OCI-LY3 (cell line): ENCODE measurements around the gene NCF4.

Experiments
- H2AFZ ChIP-seq: fragments of 200-600, 300-600 bp; shearing (Covaris generic); 2 replicates; pipeline ENCODE4 v1.6.0; 2014; ENCODE audit warnings: antibody characterized with exemption, low read depth, low read length
- H3K27ac ChIP-seq: fragments of 200-600, 300-600 bp; sonication (generic); 2 replicates; pipeline ENCODE4 v1.5.1; 2014; ENCODE audit warnings: mild to moderate bottlenecking, low read length, moderate library complexity, mixed read lengths
- H3K27me3 ChIP-seq: fragments of 200-600, 300-600 bp; sonication (generic); 2 replicates; pipeline ENCODE4 v1.6.1; 2014; ENCODE audit warnings: low read depth, low read length, mixed read lengths
- H3K36me3 ChIP-seq: fragments of 200-600, 300-600 bp; sonication (generic); replicated peaks from 2 replicates; pipeline ENCODE3; 2014; ENCODE audit warnings: low read depth, low read length, mixed read lengths
- H3K4me1 ChIP-seq: fragments of 300-600, 200-600 bp; sonication (generic); 2 replicates; pipeline ENCODE4 v1.6.1; 2014; ENCODE audit warnings: low read length, mixed read lengths
- H3K4me2 ChIP-seq: fragments of 200-600, 300-600 bp; sonication (generic); 2 replicates; pipeline ENCODE4 v1.6.1; 2014; ENCODE audit warnings: low read length, mixed read lengths
- H3K4me3 ChIP-seq: fragments of 300-600, 200-600 bp; sonication (generic); 2 replicates; pipeline ENCODE4 v1.5.1; 2014; ENCODE audit warnings: antibody characterized with exemption, mild to moderate bottlenecking, low read length, moderate library complexity
- H3K79me2 ChIP-seq: fragments of 300-600, 200-600 bp; shearing (Covaris generic); 2 replicates; pipeline ENCODE4 v1.6.1; 2014; ENCODE audit warnings: mild to moderate bottlenecking, low read length, mixed read lengths
- H3K9ac ChIP-seq: fragments of 300-600, 200-600 bp; shearing (Covaris generic); 2 replicates; pipeline ENCODE4 v1.6.0; 2014; ENCODE audit warnings: mild to moderate bottlenecking, low read length, moderate library complexity
- H3K9me3 ChIP-seq: fragments of 200-600, 300-600 bp; shearing (Covaris generic); 2 replicates; pipeline ENCODE4 v1.6.1; 2014; ENCODE audit warnings: low read length, mixed read lengths; ENCODE audit not compliant: insufficient read depth
- H4K20me1 ChIP-seq: fragments of 200-600, 300-600 bp; sonication (generic); 2 replicates; pipeline ENCODE4 v1.6.1; 2016; ENCODE audit warnings: low read length, mixed read lengths; ENCODE audit not compliant: insufficient read depth
- CTCF ChIP-seq: fragments of 200-600, 300-600 bp; sonication (generic); IDR thresholded peaks from 2 replicates; pipeline ENCODE4 v1.5.1; 2014; ENCODE audit warnings: antibody characterized with exemption, low read length, low read depth
- EZH2phosphoT487 ChIP-seq: fragments of 200-600 bp; shearing (Covaris generic); IDR thresholded peaks from 2 replicates; pipeline ENCODE4 v1.6.1; 2018; ENCODE audit warnings: antibody characterized with exemption, mixed run types, low read depth

Gene NCF4

GRCh38 chr22:36846271-36846670 lies 14.5 kb upstream of the NCF4 start:
- H3K4me2 ChIP-seq, result no peak overlapping the region

GRCh38 chr22:36846949-36847348 lies 13.9 kb upstream of the NCF4 start:
- no peak overlapping the region for H3K4me3 ChIP-seq
- H3K4me2 ChIP-seq, result no peak overlapping the region
- no peaks in the 10 kb centered on the region for H3K79me2 ChIP-seq
- H4K20me1 ChIP-seq, result no peaks in the 10 kb centered on the region
- no peaks in the 10 kb centered on the region for H3K36me3 ChIP-seq
- no peaks in the 10 kb centered on the region for H3K9me3 ChIP-seq
- H2AFZ ChIP-seq, result no peak overlapping the region
- no peak overlapping the region for H3K27ac ChIP-seq
- TF ChIP-seq CTCF, result no peak
- TF ChIP-seq EZH2phosphoT487, result no peak
- H3K9ac ChIP-seq, result no peak overlapping the region
- peaks cover 13% of the 10 kb centered on the region; the same call in 1 of the 2 replicates for H3K27me3 ChIP-seq
- peaks cover 13% of the 10 kb centered on the region for H3K4me1 ChIP-seq

More at GRCh38 chr22:36846271-36846670, 14.5 kb upstream of the NCF4 start:
- Histone ChIP-seq H3K4me3 (no peak overlapping the region), H3K27me3 (peaks cover 13% of the 10 kb centered on the region; the same call in 1 of the 2 replicates), H2AFZ (no peak overlapping the region), H3K79me2 (no peaks in the 10 kb centered on the region), H3K27ac (no peak overlapping the region), H3K9ac (no peak overlapping the region), H4K20me1 (no peaks in the 10 kb centered on the region), H3K4me1 (peaks cover 13% of the 10 kb centered on the region), H3K36me3 (no peaks in the 10 kb centered on the region), H3K9me3 (no peaks in the 10 kb centered on the region)
- TF ChIP-seq CTCF (no peak), EZH2phosphoT487 (no peak)

- no peaks in the 10 kb centered on the region for H3K9me3 ChIP-seq
- peaks cover 19% of the 10 kb centered on the region for H3K4me1 ChIP-seq
- H2AFZ ChIP-seq, result no peak overlapping the region
- no peaks in the 10 kb centered on the region for H3K36me3 ChIP-seq
- H3K9ac ChIP-seq, result no peak overlapping the region
- H3K79me2 ChIP-seq, result no peaks in the 10 kb centered on the region
- TF ChIP-seq CTCF (no peak), EZH2phosphoT487 (no peak)
- no peak overlapping the region for H3K27ac ChIP-seq
- peaks cover 8% of the 10 kb centered on the region; the same call in 1 of the 2 replicates for H3K27me3 ChIP-seq
- H4K20me1 ChIP-seq, result no peaks in the 10 kb centered on the region
- H3K4me2 ChIP-seq, result no peak overlapping the region
- no peak overlapping the region for H3K4me3 ChIP-seq
These were observed 10.8 kb upstream of the NCF4 start for GRCh38 chr22:36850056-36850455.

GRCh38 chr22:36850682-36851081 lies 10.1 kb upstream of the NCF4 start:
- H3K79me2 ChIP-seq, result no peaks in the 10 kb centered on the region
- no peak for TF ChIP-seq CTCF
- TF ChIP-seq EZH2phosphoT487, result no peak
- H3K36me3 ChIP-seq, result no peaks in the 10 kb centered on the region
- H4K20me1 ChIP-seq, result no peaks in the 10 kb centered on the region
- no peak overlapping the region for H3K4me3 ChIP-seq
- no peak overlapping the region for H2AFZ ChIP-seq
- H3K9ac ChIP-seq, result no peak overlapping the region
- H3K4me2 ChIP-seq, result no peak overlapping the region
- H3K27me3 ChIP-seq, result peaks cover 8% of the 10 kb centered on the region; the same call in 1 of the 2 replicates
- peaks cover 13% of the 10 kb centered on the region for H3K4me1 ChIP-seq
- no peak overlapping the region for H3K27ac ChIP-seq
- H3K9me3 ChIP-seq, result no peaks in the 10 kb centered on the region
